Forelimb muscle (tissue), 1 donor: ENCODE results near the gene TGFB3. TPM values are rescaled to one million over a fixed set of nuclear protein-coding genes. Genes with fewer than 3 reads are reported as not detected.
A peak's percentile ranks its signal among the peaks of the same experiment; 100 is the strongest.
"Not testable (repeated sequence)": the region's sequence is repeated elsewhere in the genome, so short reads cannot be mapped to it uniquely, and the experiment has no call there.

Experiments used
- DNase-seq: peaks from one replicate; pipeline ENCODE4 v3.0.0-alpha.2; 2013; ENCODE audit warnings: low read depth
- polyA plus RNA-seq: library from polyadenylated mRNA; unstranded; fragments of 120-200 nt; gene quantifications from one replicate; pipeline ENCODE4 v1.2.1, GENCODE V29; 2013; ENCODE audit not compliant: insufficient read length

TGFB3 gene
- polyA plus RNA-seq, 1 donor = 104 TPM

DNA sequence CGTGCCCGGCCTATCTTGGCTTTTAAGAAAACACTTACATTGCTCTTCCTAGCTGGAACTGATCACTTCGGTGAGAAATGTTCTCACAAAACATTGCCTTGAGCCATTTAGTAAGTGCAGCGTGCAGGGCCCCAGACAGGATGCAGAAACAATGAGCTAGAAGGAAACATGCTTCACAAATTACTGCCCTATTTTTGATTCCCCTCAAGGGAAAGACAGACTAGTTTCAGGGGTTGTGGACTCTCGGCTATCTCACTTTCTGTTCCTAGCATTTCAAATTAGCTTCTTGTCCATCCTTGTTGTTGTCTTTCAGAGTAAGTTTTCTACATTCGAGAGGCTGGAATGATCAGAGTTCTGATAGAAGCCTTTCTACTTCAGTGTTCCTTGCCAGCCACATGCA, 21.6 kb downstream of the TGFB3 start:
- no peak for DNase-seq

DNA sequence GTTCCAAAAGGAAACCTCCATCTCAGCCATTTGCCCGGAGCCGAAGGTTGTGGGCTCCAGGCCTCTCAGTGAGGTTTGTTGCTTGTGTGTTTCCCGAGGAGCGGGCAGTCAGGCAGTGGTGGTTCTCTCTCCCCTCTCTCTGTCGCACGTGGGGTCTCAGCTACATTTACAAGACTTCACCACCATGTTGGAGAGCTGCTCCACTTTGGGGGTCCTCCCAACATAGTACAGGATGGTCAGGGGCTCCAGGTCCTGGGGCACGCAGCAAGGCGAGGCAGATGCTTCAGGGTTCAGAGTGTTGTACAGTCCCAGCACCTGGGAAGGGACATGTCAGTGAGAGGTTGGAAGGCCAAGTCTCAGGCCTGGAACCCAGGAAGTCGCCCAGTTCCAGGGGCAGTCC, 22.8 kb downstream of the TGFB3 start:
- DNase-seq = no peak

DNA sequence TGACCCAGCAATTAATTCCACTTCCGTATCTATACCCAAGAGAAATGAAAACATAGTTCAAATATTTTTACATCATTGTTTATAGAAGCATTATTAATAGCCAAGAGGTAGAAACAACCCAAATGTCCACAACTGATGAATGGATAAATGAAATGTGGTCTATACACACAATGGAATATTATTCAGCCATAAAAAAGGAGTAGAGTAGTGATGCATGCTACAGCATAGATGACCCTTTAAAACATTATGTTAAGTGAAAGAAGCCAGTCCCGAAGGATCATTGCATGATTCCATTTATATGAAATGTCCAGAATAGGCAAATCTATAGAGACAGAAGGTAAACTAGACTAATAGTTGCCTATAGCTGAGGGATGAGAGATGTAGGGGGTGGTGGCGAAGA, 29.3 kb downstream of the TGFB3 start:
- DNase-seq = no peak

DNA sequence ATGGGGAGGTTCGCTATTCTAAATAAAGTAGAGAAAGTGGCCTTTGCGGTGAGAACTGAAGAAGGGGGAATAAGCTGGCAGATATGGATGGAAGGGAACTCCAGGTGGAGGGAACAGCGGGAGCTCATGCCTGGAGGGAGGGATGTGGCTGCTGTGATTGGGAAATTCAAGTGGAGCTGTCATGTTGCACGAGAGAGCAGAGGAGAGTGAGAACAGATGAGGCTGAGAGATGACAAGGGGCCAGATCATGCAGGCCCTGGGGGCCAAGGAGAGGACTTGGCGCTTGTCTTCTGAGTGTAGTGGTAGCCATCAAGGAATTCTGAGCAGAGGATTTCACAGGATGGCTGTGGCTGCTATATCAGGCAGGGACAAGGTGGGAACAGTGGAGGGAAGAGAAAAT, 35.0 kb downstream of the TGFB3 start:
- no peak for DNase-seq

DNA sequence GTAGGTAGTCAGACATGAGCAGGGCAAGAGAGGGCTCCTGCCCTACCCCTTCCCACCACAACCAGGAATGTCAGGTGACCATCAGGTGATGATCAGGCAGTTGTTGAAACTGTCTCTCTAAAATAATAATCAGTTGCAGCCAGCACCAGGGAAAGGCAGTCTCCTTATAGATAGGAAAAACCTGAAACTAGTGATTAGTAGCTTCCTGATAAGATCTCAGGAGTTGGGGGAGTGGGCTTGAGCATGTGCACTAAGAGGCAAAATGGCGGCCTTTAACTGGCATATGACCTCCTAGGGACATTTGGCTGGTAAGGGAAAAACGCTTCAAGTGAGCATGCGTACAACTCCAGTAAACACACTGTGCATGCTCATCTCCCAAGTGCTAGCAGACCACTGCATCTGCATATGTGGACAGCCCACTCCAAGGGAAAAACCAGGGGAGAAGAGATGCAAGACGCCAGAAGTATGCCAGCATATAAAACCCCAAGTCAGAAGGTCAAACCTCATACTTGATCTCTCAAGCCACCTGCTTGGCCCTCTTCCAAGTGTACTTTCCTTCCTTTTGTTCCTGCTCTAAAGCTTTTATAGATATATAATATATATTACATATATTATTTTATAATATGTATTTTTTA, 37.1 kb downstream of the TGFB3 start:
- no peak for DNase-seq

DNA sequence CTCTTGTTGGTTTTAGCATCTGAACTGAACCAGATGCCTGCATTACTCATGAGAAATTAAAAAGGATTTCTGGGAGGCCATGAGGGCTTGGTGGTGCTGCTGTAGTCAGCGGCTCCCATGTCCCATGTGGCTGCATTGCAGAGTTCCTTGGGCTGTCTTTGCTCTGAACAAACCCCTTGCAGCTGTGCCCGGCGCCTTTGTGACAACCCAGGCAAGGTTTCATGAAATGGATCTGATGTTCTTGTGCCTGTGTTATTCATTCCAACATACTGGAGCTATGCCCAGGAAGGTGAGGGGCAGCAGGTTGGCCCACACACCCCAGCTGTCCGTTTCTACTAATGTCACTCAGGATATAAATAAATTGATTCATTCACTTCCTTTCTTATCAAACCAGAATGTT, 40.8 kb downstream of the TGFB3 start:
- DNase-seq = no peak

DNA sequence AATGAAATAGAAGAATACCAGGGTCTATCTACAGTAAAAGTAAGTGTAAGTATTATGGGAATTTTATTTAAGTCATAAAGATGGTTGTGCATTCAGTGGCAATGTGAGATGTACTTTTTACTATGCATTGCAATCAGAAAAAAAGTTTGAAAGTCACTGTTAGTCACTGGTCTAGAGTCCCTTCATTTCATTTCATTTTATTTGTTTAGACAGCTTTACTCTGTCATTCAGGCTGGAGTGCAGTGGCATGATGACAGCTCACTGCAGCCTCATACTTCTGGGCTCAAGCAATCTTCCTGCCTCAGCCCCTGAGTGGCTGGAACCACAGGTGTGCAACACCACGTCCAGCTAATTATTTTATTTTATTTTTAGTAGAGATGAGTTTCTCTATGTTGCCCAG, 42.6 kb downstream of the TGFB3 start:
- DNase-seq = no peak

DNA sequence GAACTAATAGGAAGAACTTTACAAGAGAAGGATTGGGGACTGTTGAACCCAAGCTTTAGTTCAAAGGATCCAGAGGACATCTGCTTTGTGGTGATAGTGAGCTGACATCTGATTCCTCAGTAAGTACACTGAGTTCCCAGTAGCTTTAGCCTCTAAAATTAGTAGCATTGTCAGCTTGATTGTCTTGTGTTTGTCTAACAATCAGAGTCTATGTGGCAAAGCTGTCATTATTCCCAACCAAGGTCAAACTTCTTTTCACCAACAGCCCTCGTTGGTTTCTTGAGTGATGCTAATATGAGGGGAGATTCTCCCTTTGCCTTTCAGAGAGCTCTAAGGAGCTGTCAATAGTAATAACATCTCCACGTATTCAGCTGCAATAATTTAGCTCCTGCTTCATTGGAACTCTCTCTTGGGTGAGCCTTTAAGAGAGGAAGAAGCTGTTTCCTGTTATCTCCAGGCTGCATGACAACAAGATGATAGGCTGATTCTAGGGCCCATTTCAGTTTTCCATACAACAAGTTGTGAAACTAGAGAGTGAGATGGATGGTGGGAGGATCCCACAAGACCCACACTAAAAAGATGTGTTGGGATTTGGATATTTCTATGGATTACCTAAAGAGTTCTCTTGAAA, 46.7 kb downstream of the TGFB3 start:
- DNase-seq = no peak

DNA sequence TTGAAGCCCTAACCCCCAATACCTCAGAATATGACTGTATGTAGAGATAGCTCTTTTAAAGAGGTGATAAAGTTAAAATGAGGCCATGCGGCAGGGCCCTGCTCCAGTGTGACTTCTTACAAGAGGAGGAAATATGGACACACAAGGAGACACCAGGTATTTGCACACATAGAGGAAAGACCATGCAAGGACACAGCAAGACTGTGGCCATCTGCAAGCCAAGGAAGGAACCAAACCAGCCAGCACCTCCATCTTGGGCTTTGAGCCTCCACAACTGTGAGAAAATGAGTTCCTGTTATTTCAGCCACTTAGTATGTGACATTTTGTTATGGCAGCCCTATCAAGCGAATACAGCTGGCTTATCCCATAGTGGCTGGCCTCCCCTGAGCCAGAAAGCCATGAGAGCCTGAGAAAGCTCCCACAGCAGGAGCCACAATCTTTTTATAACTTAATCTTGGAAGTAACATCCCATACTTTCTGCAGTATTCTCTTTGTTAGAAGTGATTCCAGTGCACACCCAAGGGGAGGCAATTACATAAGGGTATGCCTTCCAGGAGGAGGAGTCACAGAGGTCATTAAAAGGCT, 48.0 kb downstream of the TGFB3 start:
- no peak for DNase-seq

DNA sequence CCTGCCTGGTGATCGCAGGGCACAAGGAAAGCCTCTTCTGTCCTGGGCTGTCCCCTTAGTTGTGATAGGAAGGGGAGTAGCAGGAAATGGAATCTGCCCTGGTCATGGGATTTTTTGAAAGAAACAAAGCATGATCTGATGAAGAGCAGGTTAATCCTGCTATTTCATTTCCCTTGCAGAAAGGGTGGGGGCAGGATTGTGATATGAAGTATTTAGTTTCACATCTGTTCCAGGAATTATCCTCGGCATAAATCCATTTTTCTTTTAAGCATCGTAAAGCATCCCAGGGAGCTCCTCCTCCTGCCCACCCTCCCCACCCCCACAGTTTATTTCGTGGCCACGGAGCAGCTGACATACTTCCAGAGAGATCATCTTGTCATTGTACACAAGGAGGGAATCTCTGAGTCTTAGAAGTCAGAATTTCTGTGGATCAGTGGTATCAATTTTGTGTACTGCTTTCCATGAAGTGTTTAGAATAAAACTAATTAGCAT, 53.1 kb downstream of the TGFB3 start:
- no peak for DNase-seq

DNA sequence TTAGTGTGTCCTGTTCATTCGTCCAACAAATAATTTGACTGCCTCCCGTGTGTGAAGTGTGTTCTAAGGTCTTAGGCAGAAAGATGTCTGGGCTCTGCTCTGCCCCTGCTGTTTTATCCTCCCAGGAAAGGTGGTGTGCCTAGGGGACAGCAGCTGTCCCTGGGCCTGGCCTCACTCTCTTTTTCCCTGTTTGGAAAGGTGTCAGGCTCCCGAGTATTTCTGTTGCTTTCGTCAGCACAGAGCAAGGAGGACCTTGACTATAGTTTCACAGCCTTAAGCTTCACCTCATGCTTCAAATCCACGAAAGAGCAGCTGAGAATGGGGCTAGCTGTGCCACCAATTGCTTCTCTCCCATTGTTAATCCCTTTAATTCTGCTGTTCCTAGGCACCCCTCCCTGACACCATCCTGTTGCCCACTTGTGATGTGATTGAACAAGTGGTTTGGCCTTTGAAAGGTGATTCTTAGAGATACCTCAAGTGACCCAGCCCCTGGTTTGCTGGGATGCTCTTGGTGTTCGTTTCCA, 54.2 kb downstream of the TGFB3 start:
- no peak for DNase-seq

DNA sequence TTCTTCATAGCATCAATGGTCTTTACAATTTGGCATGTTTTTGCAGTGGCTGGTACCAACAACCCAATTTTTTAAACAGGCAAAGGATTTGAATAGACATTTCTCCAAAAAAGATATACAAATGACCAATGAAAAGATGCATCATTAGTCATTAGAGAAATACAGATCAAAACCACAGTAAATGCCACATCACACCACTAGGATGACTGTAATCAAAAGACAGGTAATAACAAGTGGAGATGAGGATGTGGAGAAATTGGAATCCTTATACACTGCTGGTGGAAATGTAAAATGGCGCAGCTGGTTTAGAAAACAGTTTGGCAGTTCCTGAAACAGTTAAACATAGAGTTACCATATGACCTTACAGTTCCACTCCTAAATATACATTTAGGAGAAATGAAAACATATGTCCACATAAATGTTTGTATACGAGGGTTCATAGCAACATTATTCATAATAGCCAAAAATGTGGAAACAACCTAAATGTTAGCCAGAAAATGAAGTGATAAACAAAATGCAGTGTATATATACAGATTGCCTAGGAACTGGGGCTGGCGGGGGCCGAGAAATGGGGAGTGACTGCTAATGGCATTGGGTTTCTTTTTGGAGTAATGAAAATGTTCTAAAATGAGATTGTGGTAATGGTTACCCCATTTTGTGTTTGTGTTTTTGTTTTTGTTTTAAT, 55.2 kb downstream of the TGFB3 start:
- no peak for DNase-seq

DNA sequence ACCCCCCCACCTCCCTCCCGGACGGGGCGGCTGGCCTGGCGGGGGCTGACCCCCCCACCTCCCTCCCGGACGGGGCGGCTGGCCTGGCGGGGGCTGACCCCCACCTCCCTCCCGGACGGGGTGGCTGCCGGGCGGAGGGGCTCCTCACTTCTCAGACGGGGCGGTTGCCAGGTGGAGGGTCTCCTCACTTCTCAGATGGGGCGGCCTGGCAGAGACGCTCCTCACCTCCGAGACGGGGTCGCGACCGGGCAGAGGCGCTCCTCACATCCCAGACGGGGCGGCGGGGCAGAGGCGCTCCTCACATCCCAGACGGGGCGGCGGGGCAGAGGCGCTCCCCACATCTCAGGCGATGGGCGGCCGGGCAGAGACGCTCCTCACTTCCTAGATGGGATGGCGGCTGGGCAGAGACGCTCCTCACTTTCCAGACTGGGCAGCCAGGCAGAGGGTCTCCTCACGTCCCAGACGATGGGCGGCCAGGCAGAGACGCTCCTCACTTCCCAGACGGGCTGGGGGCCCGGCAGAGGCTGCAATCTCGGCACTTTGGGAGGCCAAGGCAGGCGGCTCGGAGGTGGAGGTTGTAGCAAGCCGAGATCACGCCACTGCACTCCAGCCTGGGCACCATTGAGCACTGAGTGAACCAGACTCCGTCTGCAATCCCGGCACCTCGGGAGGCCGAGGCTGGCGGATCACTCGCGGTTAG, 56.5 kb downstream of the TGFB3 start:
- DNase-seq = not testable (repeated sequence)

DNA sequence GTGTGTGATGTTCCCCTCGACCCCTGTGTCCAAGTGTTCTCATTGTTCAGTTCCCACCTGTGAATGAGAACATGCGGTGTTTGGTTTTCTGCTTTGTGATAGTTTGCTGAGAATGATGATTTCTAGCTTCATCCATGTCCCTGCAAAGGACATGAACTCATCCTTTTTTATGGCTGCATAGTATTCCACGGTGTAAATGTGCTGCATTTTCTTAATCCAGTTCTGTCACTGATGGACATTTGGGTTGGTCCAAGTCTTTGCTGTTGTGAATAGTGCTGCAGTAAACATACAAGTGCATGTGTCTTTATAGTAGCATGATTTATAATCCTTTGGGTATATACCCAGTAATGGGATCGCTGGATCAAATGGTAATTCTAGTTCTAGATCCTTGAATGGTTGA, 61.4 kb downstream of the TGFB3 start:
- not testable (repeated sequence) for DNase-seq

DNA sequence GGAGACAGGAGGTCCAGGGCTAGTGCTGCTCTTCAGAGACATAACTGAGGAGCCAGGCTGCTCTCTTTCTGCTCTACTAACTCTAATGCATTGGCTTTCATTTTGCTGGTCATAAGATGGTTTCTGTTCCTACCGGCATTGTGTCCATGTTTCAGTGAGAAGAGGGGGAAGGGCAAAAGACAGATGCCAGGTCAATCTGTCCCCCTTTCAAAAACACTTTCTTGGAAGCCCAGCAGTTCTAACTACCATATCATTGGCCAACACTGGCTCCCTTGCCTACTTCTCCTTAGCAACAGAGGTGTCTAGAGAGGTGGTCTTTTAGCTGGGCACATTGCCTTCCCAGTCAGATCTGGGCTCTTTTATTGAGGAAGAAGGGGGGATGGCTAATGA, 63.9 kb downstream of the TGFB3 start:
- no peak for DNase-seq

DNA sequence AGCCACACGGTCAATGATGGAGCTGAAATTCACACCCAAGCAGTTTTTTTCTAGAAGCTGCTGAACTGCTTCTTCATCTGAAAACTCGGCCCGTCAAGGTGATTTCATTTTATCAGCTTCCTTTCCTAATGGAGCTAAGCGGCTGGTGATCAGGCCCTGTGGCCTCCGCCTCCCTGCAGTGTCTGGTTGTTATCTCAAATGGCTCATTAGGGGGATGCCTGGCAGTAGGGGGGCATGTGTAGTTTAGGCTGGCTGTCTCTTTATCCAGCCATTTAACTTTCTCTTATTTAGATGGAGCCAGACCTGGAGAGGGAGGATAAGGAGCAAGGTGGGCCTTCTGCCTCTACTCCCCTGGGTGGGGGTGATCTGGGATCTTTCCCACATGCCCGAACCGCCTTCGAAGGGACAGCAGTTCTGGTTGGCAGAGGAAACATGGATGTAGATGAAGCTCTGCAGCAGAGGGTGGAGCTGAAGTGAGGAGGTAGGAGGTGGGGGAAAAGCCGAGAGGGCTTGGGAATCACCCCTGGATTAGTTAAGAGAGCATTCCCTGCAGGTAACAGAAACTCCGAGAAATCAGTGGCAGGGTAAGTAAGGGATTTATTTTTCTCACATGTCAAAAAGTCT, 64.4 kb downstream of the TGFB3 start:
- DNase-seq = no peak

DNA sequence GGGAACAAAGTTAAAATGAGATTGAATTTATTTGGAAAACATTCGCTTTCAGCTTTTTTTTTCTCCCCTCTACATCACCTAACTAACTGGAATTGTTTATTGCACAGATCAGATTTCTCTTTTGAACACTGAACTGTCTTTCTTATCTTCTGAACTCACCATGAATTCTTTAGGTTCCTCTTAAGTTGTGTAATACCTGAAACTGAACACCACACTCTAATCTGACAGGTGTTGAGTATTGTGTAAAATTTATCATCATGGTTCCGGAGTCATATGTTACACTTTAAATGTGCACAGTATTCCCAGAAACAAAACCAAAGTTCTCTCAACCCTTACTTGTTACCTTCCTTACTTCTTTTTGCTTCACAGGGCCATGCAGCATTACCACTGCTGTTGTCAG, 66.8 kb downstream of the TGFB3 start:
- no peak for DNase-seq

DNA sequence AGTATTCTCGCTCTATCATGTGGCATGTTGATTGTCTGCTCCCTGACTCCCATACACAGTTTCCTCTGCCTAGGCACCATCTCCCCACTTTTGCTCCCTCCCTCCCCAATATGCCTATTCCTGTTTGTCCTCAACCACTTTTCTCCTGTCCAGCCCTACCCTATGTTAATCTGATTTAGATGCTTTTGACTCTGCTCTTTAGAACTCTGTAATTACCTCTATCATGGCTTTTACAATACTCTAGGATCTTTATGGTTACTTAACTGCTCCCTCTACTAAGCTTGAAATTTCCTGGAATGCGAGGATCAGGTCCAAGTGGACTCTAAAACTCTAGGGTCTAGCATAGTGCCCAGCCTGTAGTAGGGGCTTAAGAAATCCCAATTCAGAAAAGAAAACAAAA, 68.6 kb downstream of the TGFB3 start:
- DNase-seq = no peak

DNA sequence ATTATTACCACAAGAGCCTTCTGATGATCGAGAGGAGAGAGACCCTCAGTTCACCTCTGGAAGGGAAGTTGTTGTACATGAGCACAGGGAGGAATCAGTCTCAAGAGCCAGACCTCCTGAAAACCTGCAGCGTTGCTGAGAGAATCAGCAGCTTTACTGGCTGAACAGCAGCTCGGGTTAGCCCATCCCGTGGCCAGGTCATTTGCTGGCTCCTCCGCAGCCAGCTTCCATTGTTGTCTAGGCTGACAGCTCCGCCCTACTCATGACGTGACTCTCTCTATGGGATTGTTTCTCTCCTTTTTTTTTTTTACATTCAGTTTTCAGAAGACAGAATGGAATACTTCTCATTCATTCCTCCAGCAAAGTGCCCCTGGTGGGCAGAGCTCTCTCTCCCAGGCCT, 69.9 kb downstream of the TGFB3 start:
- peak; percentile 75 for DNase-seq

DNA sequence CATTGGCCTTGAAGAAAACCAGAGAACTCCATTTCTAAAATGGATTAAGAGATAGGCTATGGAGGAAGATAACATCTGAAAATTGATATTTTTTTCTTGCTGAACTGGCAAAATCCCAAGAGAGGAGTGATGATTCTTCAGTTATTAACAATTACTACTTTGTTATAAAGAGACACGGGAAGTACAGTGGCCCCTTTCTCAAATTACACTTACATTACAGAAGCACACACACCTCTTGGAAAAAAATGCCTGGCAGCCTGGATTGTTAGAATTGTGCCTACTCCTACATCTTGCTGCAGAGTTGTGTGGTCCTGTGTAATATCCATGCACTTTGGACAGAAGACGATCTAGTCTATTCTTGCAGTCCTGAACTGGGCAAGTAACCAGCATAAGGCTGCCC, 71.7 kb downstream of the TGFB3 start:
- DNase-seq = no peak

DNA sequence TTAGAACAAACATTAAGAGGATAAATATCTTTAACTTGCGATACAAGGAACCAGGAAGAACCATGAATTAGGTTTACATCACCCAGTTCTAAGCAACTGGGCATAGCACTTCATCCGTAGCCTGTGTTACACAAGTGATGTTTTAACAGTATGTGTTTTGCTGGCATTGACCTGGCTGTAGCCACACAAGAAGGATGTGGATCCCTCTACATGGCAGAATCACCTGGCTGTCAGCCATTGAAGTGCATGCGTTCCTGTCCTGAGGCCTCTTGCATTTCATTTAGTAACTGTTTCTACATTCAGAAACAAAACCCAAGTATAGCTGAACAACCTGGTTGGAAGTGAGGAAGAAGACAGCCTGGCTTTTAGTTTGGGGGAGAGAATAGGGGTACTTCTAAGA, 72.2 kb downstream of the TGFB3 start:
- DNase-seq = no peak
